ENCODE results near the gene CREB3L2. TPM values are rescaled to one million over a fixed set of nuclear protein-coding genes. Genes with fewer than 3 reads are reported as not detected.

CREB3L2 gene
- total and polyA plus RNA-seq, 3 experiments from 2014 or later, result 12.5 to 25.0 (median 23.9) TPM

GRCh38 chr7:137862964-137863363 is 138.9 kb downstream of the CREB3L2 start:
- no peaks in the 10 kb centered on the region for H3K4me1 Mint-ChIP-seq
- no peak overlapping the region for H3K27ac Mint-ChIP-seq
- H3K27ac ChIP-seq (ENCODE audit: low read depth, low read length), result no peak overlapping the region
- no peaks in the 10 kb centered on the region for H3K9me3 ChIP-seq (ENCODE audit: low read length)
- no peaks in the 10 kb centered on the region for H3K27me3 Mint-ChIP-seq
- peaks cover 0 to 12% (median 10%) of the 10 kb centered on the region in 5 donors for H3K9me3 Mint-ChIP-seq
- no peaks in the 10 kb centered on the region for H3K4me1 ChIP-seq (ENCODE audit: insufficient read depth, low read length)
- H3K36me3 Mint-ChIP-seq, result peaks cover 21 to 42% (median 36%) of the 10 kb centered on the region in 3 donors
- no peak overlapping the region for H3K4me3 Mint-ChIP-seq
- ChIA-PET POLR2A (no interaction called here), CTCF (no interaction called here)
- H3K4me3 ChIP-seq (ENCODE audit: low read length), result no peak overlapping the region
- DNase-seq, result no peak
- H3K27me3 ChIP-seq (ENCODE audit: insufficient read depth, low read length, poor library complexity, severe bottlenecking), result no peaks in the 10 kb centered on the region
- no peaks in the 10 kb centered on the region for H3K36me3 ChIP-seq (ENCODE audit: insufficient read depth, low read length)

DNA sequence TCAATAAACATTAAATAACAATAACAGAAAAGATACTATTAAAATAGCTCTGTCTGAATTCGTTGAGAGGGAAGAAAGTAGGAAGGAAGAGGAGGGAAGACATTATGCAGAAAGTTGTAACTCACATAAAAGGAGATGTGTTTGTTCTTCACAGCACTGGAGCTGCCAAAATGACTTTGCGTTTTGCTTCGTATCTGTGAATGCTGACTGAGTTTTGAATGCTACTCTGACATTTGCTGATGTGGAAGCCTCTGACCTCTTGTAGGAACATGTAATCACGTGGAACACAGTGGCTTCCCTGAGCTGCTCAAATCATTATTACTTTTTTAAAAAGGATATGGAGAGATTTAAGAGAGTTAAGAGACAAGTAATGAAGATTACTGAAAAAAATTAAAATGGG is 139.5 kb downstream of the CREB3L2 start:
- ChIA-PET POLR2A (no interaction called here), CTCF (no interaction called here)
- Histone ChIP-seq H3K36me3 (ENCODE audit: insufficient read depth, low read length) (no peaks in the 10 kb centered on the region), H3K27me3 (ENCODE audit: insufficient read depth, low read length, poor library complexity, severe bottlenecking) (no peaks in the 10 kb centered on the region), H3K4me1 (ENCODE audit: insufficient read depth, low read length) (no peaks in the 10 kb centered on the region), H3K27ac (ENCODE audit: low read depth, low read length) (no peak overlapping the region), H3K4me3 (ENCODE audit: low read length) (no peak overlapping the region), H3K9me3 (ENCODE audit: low read length) (no peaks in the 10 kb centered on the region)
- no peaks in the 10 kb centered on the region for H3K27me3 Mint-ChIP-seq
- peaks cover 16 to 36% (median 30%) of the 10 kb centered on the region in 3 donors for H3K36me3 Mint-ChIP-seq
- no peak for DNase-seq
- H3K4me1 Mint-ChIP-seq, result no peaks in the 10 kb centered on the region
- no peak overlapping the region for H3K4me3 Mint-ChIP-seq
- no peak overlapping the region for H3K27ac Mint-ChIP-seq
- H3K9me3 Mint-ChIP-seq, result peaks cover 0 to 12% (median 10%) of the 10 kb centered on the region in 5 donors

DNA sequence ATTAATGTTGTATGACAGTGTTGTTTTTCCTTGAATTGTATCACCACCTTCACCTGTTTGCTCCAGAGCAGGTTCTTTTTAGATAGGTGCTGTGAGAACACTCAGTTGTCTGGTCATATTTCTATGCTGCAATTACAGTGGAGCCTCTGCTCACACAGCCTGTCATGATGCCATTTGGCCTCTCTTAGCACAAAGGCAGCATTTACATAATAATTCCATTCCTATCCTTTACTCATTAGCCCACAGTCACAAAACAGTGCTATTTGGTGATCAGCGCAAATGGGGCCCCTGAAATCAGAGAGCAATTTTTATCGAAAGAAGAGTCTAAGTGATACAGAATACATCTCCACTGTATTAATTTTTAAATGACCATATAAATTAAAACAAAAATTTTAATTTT is 141.3 kb downstream of the CREB3L2 start:
- POLR2A ChIA-PET, result no interaction called here
- no peaks in the 10 kb centered on the region for H3K9me3 ChIP-seq (ENCODE audit: low read length)

GRCh38 chr7:137853053-137853452 is 148.8 kb downstream of the CREB3L2 start:
- Mint-ChIP-seq H3K9me3 (no peaks in the 10 kb centered on the region), H3K27me3 (peaks cover 9 to 12% of the 10 kb centered on the region in 2 donors), H3K36me3 (peaks cover 1 to 9% (median 5%) of the 10 kb centered on the region in 3 donors), H3K4me1 (peaks cover 0 to under 1% (median 0%) of the 10 kb centered on the region in 3 donors), H3K27ac (no peak overlapping the region), H3K4me3 (no peak overlapping the region)
- no peaks in the 10 kb centered on the region for H3K36me3 ChIP-seq (ENCODE audit: insufficient read depth, low read length)
- DNase-seq, result no peak
- H3K4me3 ChIP-seq (ENCODE audit: low read length), result no peak overlapping the region
- POLR2A ChIA-PET, result no interaction called here
- H3K9me3 ChIP-seq (ENCODE audit: low read length), result no peaks in the 10 kb centered on the region
- CTCF ChIA-PET, result no interaction called here
- H3K27ac ChIP-seq (ENCODE audit: low read depth, low read length), result no peak overlapping the region
- H3K4me1 ChIP-seq (ENCODE audit: insufficient read depth, low read length), result no peaks in the 10 kb centered on the region
- no peaks in the 10 kb centered on the region for H3K27me3 ChIP-seq (ENCODE audit: insufficient read depth, low read length, poor library complexity, severe bottlenecking)

More for the DNA sequence above, 141.3 kb downstream of the CREB3L2 start:
- DNase-seq, result no peak
- H3K36me3 Mint-ChIP-seq, result peaks cover 12 to 18% (median 13%) of the 10 kb centered on the region in 3 donors
- H3K27ac Mint-ChIP-seq, result no peak overlapping the region
- no peaks in the 10 kb centered on the region for H3K4me1 Mint-ChIP-seq
- no peaks in the 10 kb centered on the region for H3K4me1 ChIP-seq (ENCODE audit: insufficient read depth, low read length)
- no peak overlapping the region for H3K4me3 Mint-ChIP-seq
- H3K27ac ChIP-seq (ENCODE audit: low read depth, low read length), result no peak overlapping the region
- peaks cover 0 to 3% (median 2%) of the 10 kb centered on the region in 5 donors for H3K9me3 Mint-ChIP-seq
- CTCF ChIA-PET, result no interaction called here
- H3K36me3 ChIP-seq (ENCODE audit: insufficient read depth, low read length), result no peaks in the 10 kb centered on the region
- H3K27me3 Mint-ChIP-seq, result no peaks in the 10 kb centered on the region
- no peaks in the 10 kb centered on the region for H3K27me3 ChIP-seq (ENCODE audit: insufficient read depth, low read length, poor library complexity, severe bottlenecking)
- no peak overlapping the region for H3K4me3 ChIP-seq (ENCODE audit: low read length)

DNA sequence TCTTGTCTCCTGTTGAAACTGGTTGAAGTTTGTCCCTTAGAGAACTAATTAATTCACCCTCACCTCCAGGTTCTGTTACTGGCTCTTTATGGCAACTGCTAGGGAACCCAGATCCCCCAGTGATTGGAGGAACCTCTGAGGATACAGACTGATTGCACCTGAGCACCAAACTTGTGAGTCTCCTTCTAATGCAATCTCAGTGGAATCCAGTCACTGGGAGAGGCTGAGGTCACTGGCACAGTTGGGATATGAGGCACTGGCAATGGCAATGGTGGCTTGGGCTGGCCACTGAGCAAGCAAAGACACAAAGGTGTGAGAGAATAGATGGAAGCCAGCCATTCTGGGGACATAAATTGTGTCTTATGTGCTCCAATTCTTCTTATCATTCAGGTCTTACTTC is 149.8 kb downstream of the CREB3L2 start:
- no peak for DNase-seq
- Histone ChIP-seq H3K27ac (ENCODE audit: low read depth, low read length) (no peak overlapping the region), H3K4me3 (ENCODE audit: low read length) (no peak overlapping the region), H3K36me3 (ENCODE audit: insufficient read depth, low read length) (no peaks in the 10 kb centered on the region), H3K9me3 (ENCODE audit: low read length) (no peaks in the 10 kb centered on the region), H3K4me1 (ENCODE audit: insufficient read depth, low read length) (no peaks in the 10 kb centered on the region), H3K27me3 (ENCODE audit: insufficient read depth, low read length, poor library complexity, severe bottlenecking) (peaks cover 6% of the 10 kb centered on the region)
- Mint-ChIP-seq H3K4me1 (peaks cover 0 to 9% (median 2%) of the 10 kb centered on the region in 3 donors), H3K36me3 (peaks cover 1 to 7% (median 5%) of the 10 kb centered on the region in 3 donors), H3K9me3 (no peaks in the 10 kb centered on the region), H3K27ac (no peak overlapping the region), H3K4me3 (no peak overlapping the region), H3K27me3 (peaks cover 18 to 19% of the 10 kb centered on the region in 2 donors)
- CTCF ChIA-PET, result no interaction called here
- POLR2A ChIA-PET, result no interaction called here

GRCh38 chr7:137850972-137851945 is 150.6 kb downstream of the CREB3L2 start:
- Mint-ChIP-seq H3K36me3 (peaks cover 1 to 7% (median 5%) of the 10 kb centered on the region in 3 donors), H3K27me3 (peaks cover 18 to 22% of the 10 kb centered on the region in 2 donors)

GRCh38 chr7:137850571-137850970 is 151.3 kb downstream of the CREB3L2 start:
- no peak overlapping the region for H3K4me3 ChIP-seq (ENCODE audit: low read length)
- ChIA-PET CTCF (no interaction called here), POLR2A (no interaction called here)
- H3K27me3 Mint-ChIP-seq, result peaks cover 25 to 28% of the 10 kb centered on the region in 2 donors
- peaks cover 1 to 7% (median 5%) of the 10 kb centered on the region in 3 donors for H3K36me3 Mint-ChIP-seq
- H3K4me3 Mint-ChIP-seq, result no peak overlapping the region
- H3K9me3 Mint-ChIP-seq, result no peaks in the 10 kb centered on the region
- H3K4me1 Mint-ChIP-seq, result peaks cover 4 to 16% (median 5%) of the 10 kb centered on the region in 3 donors
- H3K9me3 ChIP-seq (ENCODE audit: low read length), result no peaks in the 10 kb centered on the region
- no peaks in the 10 kb centered on the region for H3K4me1 ChIP-seq (ENCODE audit: insufficient read depth, low read length)
- no peak for DNase-seq
- H3K27ac ChIP-seq (ENCODE audit: low read depth, low read length), result no peak overlapping the region
- H3K27ac Mint-ChIP-seq, result peak overlapping the region in 1 of 8 donors; percentile 25
- peaks cover 11% of the 10 kb centered on the region for H3K27me3 ChIP-seq (ENCODE audit: insufficient read depth, low read length, poor library complexity, severe bottlenecking)
- H3K36me3 ChIP-seq (ENCODE audit: insufficient read depth, low read length), result no peaks in the 10 kb centered on the region

More at GRCh38 chr7:137850972-137851945, 150.6 kb downstream of the CREB3L2 start:
- Histone ChIP-seq H3K4me3 (ENCODE audit: low read length) (no peak overlapping the region), H3K36me3 (ENCODE audit: insufficient read depth, low read length) (no peaks in the 10 kb centered on the region), H3K9me3 (ENCODE audit: low read length) (no peaks in the 10 kb centered on the region), H3K27ac (ENCODE audit: low read depth, low read length) (no peak overlapping the region), H3K4me1 (ENCODE audit: insufficient read depth, low read length) (no peaks in the 10 kb centered on the region), H3K27me3 (ENCODE audit: insufficient read depth, low read length, poor library complexity, severe bottlenecking) (peaks cover 6% of the 10 kb centered on the region)
- no peak for DNase-seq
- peaks cover 0 to 9% (median 2%) of the 10 kb centered on the region in 3 donors for H3K4me1 Mint-ChIP-seq
- POLR2A ChIA-PET, result no interaction called here
- peak overlapping the region in 3 of 8 donors; percentile 8 to 72 (median 25) for H3K27ac Mint-ChIP-seq
- peak overlapping the region in 1 of 7 donors; percentile 19 for H3K4me3 Mint-ChIP-seq
- H3K9me3 Mint-ChIP-seq, result no peaks in the 10 kb centered on the region
- CTCF ChIA-PET, result no interaction called here

DNA sequence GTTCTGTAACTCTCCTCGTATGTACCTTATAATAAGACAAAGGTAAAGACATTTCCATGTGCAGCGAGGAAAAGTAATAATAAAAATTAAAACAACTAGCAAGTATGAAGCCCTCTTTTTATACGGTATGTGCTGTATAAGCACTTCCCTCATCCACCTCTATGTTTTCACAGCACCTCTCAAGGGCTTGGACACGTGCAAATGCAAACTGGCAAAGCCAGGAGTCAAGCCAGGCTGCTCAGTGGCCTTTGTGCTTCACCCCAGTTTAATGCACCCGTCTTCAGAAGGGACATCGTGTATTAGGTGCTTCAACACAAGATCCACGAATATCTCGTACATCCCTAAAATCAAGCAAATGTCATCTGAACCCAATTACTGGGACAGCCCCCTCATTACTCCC is 153.8 kb downstream of the CREB3L2 start:
- H3K27ac Mint-ChIP-seq, result no peak overlapping the region
- H3K4me3 Mint-ChIP-seq, result peak overlapping the region in 6 of 7 donors; percentile 5 to 65 (median 46)
- Histone ChIP-seq H3K9me3 (ENCODE audit: low read length) (no peaks in the 10 kb centered on the region), H3K4me3 (ENCODE audit: low read length) (no peak overlapping the region), H3K36me3 (ENCODE audit: insufficient read depth, low read length) (no peaks in the 10 kb centered on the region), H3K27ac (ENCODE audit: low read depth, low read length) (no peak overlapping the region), H3K27me3 (ENCODE audit: insufficient read depth, low read length, poor library complexity, severe bottlenecking) (peaks cover 19% of the 10 kb centered on the region), H3K4me1 (ENCODE audit: insufficient read depth, low read length) (no peaks in the 10 kb centered on the region)
- H3K4me1 Mint-ChIP-seq, result peaks cover 4 to 16% (median 5%) of the 10 kb centered on the region in 3 donors
- peaks cover 0 to 4% (median 0%) of the 10 kb centered on the region in 3 donors for H3K36me3 Mint-ChIP-seq
- POLR2A ChIA-PET, result no interaction called here
- CTCF ChIA-PET, result no interaction called here
- no peaks in the 10 kb centered on the region for H3K9me3 Mint-ChIP-seq
- H3K27me3 Mint-ChIP-seq, result peaks cover 50 to 51% of the 10 kb centered on the region in 2 donors
- DNase-seq, result no peak

Measured in CD8-positive, alpha-beta memory T cell (primary cell).